Panc1 (cell line): ENCODE data around the gene TMEM170A. TPM values are rescaled to one million over a fixed set of nuclear protein-coding genes. Genes with fewer than 3 reads are reported as not detected.

Experiments
- ATAC-seq: fragments of 200-7000 bp; cut with Tn5 transposase; 2 replicates; pipeline ENCODE4 v1.9.1; 2020; ENCODE audit warnings: mild to moderate bottlenecking, moderate library complexity
- BruUV-seq: library from RNA; stranded (reverse); fragments of 400-500 nt; replicated peaks from 2 replicates; lab custom pipeline; 2021; lab: Mats Ljungman, UMichigan
- CTCF ChIA-PET: fragments of 300-600 bp; sonication (Branson Sonifier 250); formaldehyde crosslinking; loops from one replicate; lab custom pipeline; 2022; ENCODE audit warnings: antibody characterized with exemption; lab: Charles Lee
- POLR2A ChIA-PET: fragments of 300-600 bp; sonication (Branson Sonifier 250); formaldehyde crosslinking; loops from one replicate; lab custom pipeline; 2022; ENCODE audit warnings: antibody characterized with exemption; lab: Charles Lee
- DNase-seq: peaks from one replicate; pipeline ENCODE4 v3.0.0-alpha.2; 2010; ENCODE audit warnings: low read depth, low spot score
- H3K27ac ChIP-seq: 2 replicates; pipeline ENCODE4 v1.5.1; 2011; ENCODE audit warnings: mild to moderate bottlenecking, low read length, inconsistent platforms
- H3K27me3 ChIP-seq: fragments of 200-500 bp; sonication (Bioruptor generic); 2 replicates; pipeline ENCODE4 v1.6.0; 2014; ENCODE audit warnings: low read length, inconsistent platforms; ENCODE audit not compliant: control insufficient read depth, insufficient read depth
- H3K36me3 ChIP-seq: fragments of 200-500 bp; sonication (Bioruptor generic); 2 replicates; pipeline ENCODE4 v1.5.1; 2014; ENCODE audit warnings: inconsistent platforms, mild to moderate bottlenecking, low read length, moderate library complexity; ENCODE audit not compliant: control insufficient read depth, insufficient read depth
- H3K4me1 ChIP-seq: 2 replicates; pipeline ENCODE4 v1.5.1; 2011; ENCODE audit warnings: inconsistent platforms, mild to moderate bottlenecking, low read length, moderate library complexity; ENCODE audit not compliant: control insufficient read depth, insufficient read depth
- H3K4me3 ChIP-seq, 2 experiments: 2 replicates each; pipeline ENCODE4 v1.5.1; 2011 to 2012; ENCODE audit warnings: low read depth in 2 of 2, low read length in 2 of 2, mild to moderate bottlenecking in 2 of 2, inconsistent platforms in 1 of 2, moderate library complexity in 1 of 2
- H3K9me3 ChIP-seq: fragments of 200-500 bp; sonication (Bioruptor generic); 2 replicates; pipeline ENCODE4 v1.5.1; 2014; ENCODE audit warnings: low read depth, mild to moderate bottlenecking, inconsistent platforms, low read length, moderate library complexity; ENCODE audit not compliant: control insufficient read depth, insufficient read depth
- POLR2AphosphoS5 ChIP-seq: IDR thresholded peaks from 2 replicates; pipeline ENCODE4 v1.6.1; 2012; ENCODE audit warnings: mild to moderate bottlenecking, low read depth, low read length, moderate library complexity
- SIN3A ChIP-seq: IDR thresholded peaks from 2 replicates; pipeline ENCODE4 v1.6.1; 2012; ENCODE audit warnings: low read depth, mild to moderate bottlenecking, low read length, moderate library complexity, borderline replicate concordance; ENCODE audit not compliant: insufficient read depth
- TCF7L2 ChIP-seq: IDR thresholded peaks from 2 replicates; pipeline ENCODE4 v1.6.1; 2011; ENCODE audit warnings: mild to moderate bottlenecking, low read depth, low read length, inconsistent platforms
- in situ Hi-C: cut with HindIII; loops from 2 replicates; pipeline ENCODE4 v1.10.0; 2016; ENCODE audit warnings: low sequenced_read_pairs, low pct_unique_long_range_greater_than_20kb
- intact Hi-C: fragments of 100-400 bp; cut with micrococcal nuclease; formaldehyde crosslinking; loops from one replicate; pipeline ENCODE4 v1.10.0; 2022; ENCODE audit not compliant: unreplicated experiment
- total RNA-seq: library from RNA; stranded (reverse); gene quantifications from one replicate; pipeline ENCODE4 v1.2.1, GENCODE V29; 2021; ENCODE audit not compliant: unreplicated experiment
- TF ChIP-seq, protein P1 (sequence below), 2 experiments: IDR thresholded peaks; 2 replicates each; pipeline ENCODE4 v1.6.1; 2011 to 2012; ENCODE audit warnings: low read depth in 2 of 2, control low read depth in 1 of 2, low read length in 1 of 2, mild to moderate bottlenecking in 1 of 2, moderate library complexity in 1 of 2; ENCODE audit not compliant: insufficient read depth in 1 of 2
- TF ChIP-seq, protein P2 (sequence below): fragments of 450-650 bp; IDR thresholded peaks from 2 replicates; pipeline ENCODE4 v1.5.1; 2017; ENCODE audit warnings: mild to moderate bottlenecking

Gene TMEM170A
- total RNA-seq, 1 experiment from 2014 or later: 19.0 TPM

DNA sequence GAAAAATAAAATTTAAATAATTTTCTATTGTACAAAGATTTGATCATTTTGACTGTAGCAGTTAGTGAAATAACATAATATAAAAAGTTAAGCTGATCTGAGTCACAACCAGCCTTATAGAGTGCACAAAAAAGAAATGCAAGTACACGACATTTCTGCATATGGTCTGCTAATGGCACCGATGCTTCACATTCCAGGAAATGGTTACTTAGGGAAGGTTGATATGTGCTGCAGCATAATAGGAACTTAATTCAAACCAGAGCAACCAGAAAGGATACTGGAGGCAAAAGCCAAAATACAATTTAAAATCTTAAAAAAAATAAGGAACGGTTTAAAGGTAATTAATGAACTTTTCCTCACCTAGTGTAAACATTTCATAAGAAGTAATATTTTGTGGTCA is 21.2 kb downstream of the TMEM170A start:
- intact Hi-C loops: no loop called here
- DNase-seq: no peak
- ATAC-seq: no peak
- H3K9me3 ChIP-seq: no peaks in the 10 kb centered on the region
- H3K27me3 ChIP-seq: no peaks in the 10 kb centered on the region
- no peaks in the 10 kb centered on the region for H3K4me1 ChIP-seq
- CTCF ChIA-PET: no interaction called here
- TF ChIP-seq, protein P1, sequence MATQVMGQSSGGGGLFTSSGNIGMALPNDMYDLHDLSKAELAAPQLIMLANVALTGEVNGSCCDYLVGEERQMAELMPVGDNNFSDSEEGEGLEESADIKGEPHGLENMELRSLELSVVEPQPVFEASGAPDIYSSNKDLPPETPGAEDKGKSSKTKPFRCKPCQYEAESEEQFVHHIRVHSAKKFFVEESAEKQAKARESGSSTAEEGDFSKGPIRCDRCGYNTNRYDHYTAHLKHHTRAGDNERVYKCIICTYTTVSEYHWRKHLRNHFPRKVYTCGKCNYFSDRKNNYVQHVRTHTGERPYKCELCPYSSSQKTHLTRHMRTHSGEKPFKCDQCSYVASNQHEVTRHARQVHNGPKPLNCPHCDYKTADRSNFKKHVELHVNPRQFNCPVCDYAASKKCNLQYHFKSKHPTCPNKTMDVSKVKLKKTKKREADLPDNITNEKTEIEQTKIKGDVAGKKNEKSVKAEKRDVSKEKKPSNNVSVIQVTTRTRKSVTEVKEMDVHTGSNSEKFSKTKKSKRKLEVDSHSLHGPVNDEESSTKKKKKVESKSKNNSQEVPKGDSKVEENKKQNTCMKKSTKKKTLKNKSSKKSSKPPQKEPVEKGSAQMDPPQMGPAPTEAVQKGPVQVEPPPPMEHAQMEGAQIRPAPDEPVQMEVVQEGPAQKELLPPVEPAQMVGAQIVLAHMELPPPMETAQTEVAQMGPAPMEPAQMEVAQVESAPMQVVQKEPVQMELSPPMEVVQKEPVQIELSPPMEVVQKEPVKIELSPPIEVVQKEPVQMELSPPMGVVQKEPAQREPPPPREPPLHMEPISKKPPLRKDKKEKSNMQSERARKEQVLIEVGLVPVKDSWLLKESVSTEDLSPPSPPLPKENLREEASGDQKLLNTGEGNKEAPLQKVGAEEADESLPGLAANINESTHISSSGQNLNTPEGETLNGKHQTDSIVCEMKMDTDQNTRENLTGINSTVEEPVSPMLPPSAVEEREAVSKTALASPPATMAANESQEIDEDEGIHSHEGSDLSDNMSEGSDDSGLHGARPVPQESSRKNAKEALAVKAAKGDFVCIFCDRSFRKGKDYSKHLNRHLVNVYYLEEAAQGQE (IDR thresholded peaks at IDR 0.05; ENCODE audit: insufficient read depth in 1 of 2, low read depth in 2 of 2, low read length in 1 of 2): no peak
- TF ChIP-seq, protein P2, sequence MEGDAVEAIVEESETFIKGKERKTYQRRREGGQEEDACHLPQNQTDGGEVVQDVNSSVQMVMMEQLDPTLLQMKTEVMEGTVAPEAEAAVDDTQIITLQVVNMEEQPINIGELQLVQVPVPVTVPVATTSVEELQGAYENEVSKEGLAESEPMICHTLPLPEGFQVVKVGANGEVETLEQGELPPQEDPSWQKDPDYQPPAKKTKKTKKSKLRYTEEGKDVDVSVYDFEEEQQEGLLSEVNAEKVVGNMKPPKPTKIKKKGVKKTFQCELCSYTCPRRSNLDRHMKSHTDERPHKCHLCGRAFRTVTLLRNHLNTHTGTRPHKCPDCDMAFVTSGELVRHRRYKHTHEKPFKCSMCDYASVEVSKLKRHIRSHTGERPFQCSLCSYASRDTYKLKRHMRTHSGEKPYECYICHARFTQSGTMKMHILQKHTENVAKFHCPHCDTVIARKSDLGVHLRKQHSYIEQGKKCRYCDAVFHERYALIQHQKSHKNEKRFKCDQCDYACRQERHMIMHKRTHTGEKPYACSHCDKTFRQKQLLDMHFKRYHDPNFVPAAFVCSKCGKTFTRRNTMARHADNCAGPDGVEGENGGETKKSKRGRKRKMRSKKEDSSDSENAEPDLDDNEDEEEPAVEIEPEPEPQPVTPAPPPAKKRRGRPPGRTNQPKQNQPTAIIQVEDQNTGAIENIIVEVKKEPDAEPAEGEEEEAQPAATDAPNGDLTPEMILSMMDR: no peak
- TF ChIP-seq POLR2AphosphoS5: no peak
- TF ChIP-seq SIN3A: no peak
- TF ChIP-seq TCF7L2: no peak
- no peak overlapping the region for H3K4me3 ChIP-seq
- BruUV-seq: no TSS peak
- in situ Hi-C loops: no loop called here
- POLR2A ChIA-PET: no interaction called here
- H3K27ac ChIP-seq: no peak overlapping the region
- H3K36me3 ChIP-seq: peaks cover 4% of the 10 kb centered on the region; the same call in 1 of the 2 replicates

DNA sequence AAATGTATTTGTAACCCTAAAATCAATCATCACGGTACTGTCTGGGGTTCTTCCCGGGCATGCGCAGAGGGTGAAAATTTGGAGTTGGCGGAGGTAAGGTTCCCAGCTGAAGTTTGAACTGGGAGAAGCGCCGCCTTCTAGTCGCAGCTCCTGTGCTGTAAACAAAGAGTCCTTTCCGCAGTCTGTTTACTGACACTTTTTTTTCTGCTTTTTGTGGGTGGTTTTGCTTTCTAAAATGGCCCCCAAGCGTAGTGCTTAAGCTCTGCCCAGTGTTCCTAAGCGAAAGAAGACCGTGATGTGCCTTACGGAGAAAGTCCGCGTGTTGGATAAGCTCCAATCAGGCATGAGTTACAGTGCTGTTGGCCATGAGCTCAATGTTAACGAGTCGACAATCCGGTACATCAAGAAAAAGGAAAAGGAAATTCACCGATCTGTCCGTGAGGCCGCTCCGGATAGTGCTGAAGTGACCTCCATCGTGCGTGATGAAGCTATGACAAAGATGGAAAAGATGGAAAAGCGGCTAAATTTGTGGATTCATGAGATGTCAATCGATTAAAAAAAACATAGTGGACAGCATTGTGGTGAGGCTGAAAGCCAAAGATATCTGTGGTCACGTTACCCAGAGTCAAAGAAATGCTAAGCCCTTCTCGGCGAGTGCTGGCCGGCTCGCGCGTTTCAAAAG is 30.6 kb downstream of the TMEM170A start:
- Histone ChIP-seq H3K4me1 (no peaks in the 10 kb centered on the region), H3K27me3 (no peaks in the 10 kb centered on the region), H3K9me3 (no peaks in the 10 kb centered on the region), H3K4me3 (peak overlapping the region; percentile 77 to 88), H3K27ac (peak overlapping the region; percentile 88), H3K36me3 (no peaks in the 10 kb centered on the region)
- ATAC-seq: peak; percentile 85
- POLR2A ChIA-PET: no interaction called here
- TSS peak; percentile 88 for BruUV-seq
- in situ Hi-C loops: no loop called here
- intact Hi-C loops: no loop called here
- peak; percentile 78 for DNase-seq
- TF ChIP-seq, protein P2: no peak
- TF ChIP-seq, protein P1 (IDR thresholded peaks at IDR 0.05; ENCODE audit: insufficient read depth in 1 of 2, low read depth in 2 of 2, low read length in 1 of 2): no peak
- TF ChIP-seq POLR2AphosphoS5 (no peak), SIN3A (0 out of 2 replicates have a peak, but pooled peaks have one; percentile 42), TCF7L2 (no peak)
- CTCF ChIA-PET: interaction anchor here (1.1 kb wide), 1 partner anchor 83 kb away, joined by 9 read pairs; no protein-coding TSS in a partner anchor
